Measurements from ENCODE around the gene GULP1.

DNA sequence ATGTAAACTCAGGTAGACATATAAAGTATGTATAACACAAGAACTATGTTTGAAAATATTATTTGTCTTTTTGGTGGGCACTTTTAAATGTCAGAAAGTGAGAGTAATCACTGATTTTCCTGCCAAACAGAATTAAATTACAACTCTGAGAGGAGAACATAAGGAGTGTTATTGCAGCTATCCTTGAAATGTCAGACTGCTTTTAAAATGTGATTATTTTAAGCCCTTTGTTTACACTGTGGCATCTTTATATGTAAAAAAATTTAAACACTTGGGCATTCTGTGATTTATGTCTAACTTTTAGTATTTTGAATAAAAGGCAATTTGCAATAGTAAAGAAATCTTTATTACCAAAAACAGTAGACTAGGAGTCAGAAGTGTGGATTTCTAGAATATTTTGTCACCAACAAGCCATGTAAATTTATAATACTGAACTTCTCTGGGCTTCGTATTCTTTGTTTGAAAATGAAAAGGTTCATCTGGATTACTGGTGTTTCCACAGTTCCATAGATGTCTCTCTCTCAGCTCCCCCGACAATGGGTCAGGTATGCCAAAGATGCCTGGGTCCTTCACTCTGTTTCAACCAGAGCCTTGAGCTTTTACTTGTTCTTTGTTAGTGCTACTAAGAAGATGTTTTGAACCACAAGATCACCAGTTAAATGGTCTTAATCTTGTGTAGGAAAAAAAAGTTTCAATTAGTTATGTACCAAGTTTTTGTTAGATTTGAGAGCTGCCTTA is 38.8 kb downstream of the GULP1 start:
- TF ChIP-seq EP300 (IDR thresholded peaks at IDR 0.05; ENCODE audit: borderline replicate concordance in 1 of 2, control insufficient read depth in 1 of 2, low read depth in 2 of 2, low read length in 2 of 2) (no peak), CTCF (IDR thresholded peaks at IDR 0.05 in 2 of 3, conservative IDR thresholded peaks at IDR 0.05 in 1 of 3; ENCODE audit: control insufficient read depth in 2 of 3, extremely low read depth in 1 of 3, insufficient read depth in 1 of 3, low read depth in 3 of 3, low read length in 3 of 3) (no peak), POLR2AphosphoS5 (IDR thresholded peaks at IDR 0.05; ENCODE audit: low read length) (no peak)
- TF ChIP-seq, protein P1, sequence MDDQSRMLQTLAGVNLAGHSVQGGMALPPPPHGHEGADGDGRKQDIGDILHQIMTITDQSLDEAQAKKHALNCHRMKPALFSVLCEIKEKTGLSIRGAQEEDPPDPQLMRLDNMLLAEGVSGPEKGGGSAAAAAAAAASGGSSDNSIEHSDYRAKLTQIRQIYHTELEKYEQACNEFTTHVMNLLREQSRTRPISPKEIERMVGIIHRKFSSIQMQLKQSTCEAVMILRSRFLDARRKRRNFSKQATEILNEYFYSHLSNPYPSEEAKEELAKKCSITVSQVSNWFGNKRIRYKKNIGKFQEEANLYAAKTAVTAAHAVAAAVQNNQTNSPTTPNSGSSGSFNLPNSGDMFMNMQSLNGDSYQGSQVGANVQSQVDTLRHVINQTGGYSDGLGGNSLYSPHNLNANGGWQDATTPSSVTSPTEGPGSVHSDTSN (IDR thresholded peaks at IDR 0.05; ENCODE audit: insufficient replicate concordance, low read depth, low read length), result no peak
